Liver (tissue), 9 donors: ENCODE measurements around the gene STRIP2. TPM values are rescaled to one million over a fixed set of nuclear protein-coding genes. Genes with fewer than 3 reads are reported as not detected.

Source experiments
- DNase-seq: peaks from one replicate; pipeline ENCODE4 v3.0.0-alpha.2; 2017; ENCODE audit warnings: low spot score
- H3K27ac ChIP-seq, 2 donors: one replicate each; pipeline ENCODE4 v1.7.0; 2013; ENCODE audit warnings: inconsistent platforms in 2 of 2, low read length in 2 of 2, control low read depth in 1 of 2, low read depth in 1 of 2, mild to moderate bottlenecking in 1 of 2
- H3K27me3 ChIP-seq, 4 donors: one replicate each; pipeline versions ENCODE4 v1.6.1 to v1.7.0; 2013; ENCODE audit warnings: low read length in 3 of 4, inconsistent platforms in 1 of 4, mild to moderate bottlenecking in 1 of 4, moderate library complexity in 1 of 4; ENCODE audit not compliant: control insufficient read depth in 4 of 4, insufficient read depth in 4 of 4
- H3K36me3 ChIP-seq, 4 donors: one replicate each; pipeline versions ENCODE4 v1.6.1 to v1.7.0; 2013; ENCODE audit warnings: low read length in 3 of 4, mild to moderate bottlenecking in 3 of 4, low read depth in 1 of 4, moderate library complexity in 1 of 4; ENCODE audit not compliant: control insufficient read depth in 4 of 4, insufficient read depth in 3 of 4
- H3K4me1 ChIP-seq, 4 donors: one replicate each; pipeline versions ENCODE4 v1.6.1 to v1.7.0; 2013; ENCODE audit warnings: low read length in 3 of 4, mild to moderate bottlenecking in 3 of 4, moderate library complexity in 1 of 4; ENCODE audit not compliant: control insufficient read depth in 4 of 4, insufficient read depth in 4 of 4
- H3K4me3 ChIP-seq, 3 donors: one replicate each; pipeline versions ENCODE4 v1.6.1 to v1.7.0; 2013; ENCODE audit warnings: low read length in 3 of 3, control low read depth in 1 of 3, low read depth in 1 of 3, mild to moderate bottlenecking in 1 of 3
- H3K9ac ChIP-seq, 2 donors: one replicate each; pipeline ENCODE4 v1.7.0; 2013; ENCODE audit warnings: low read length in 2 of 2, mild to moderate bottlenecking in 2 of 2, moderate library complexity in 2 of 2, control low read depth in 1 of 2, low read depth in 1 of 2
- H3K9me3 ChIP-seq, 4 donors: one replicate each; pipeline versions ENCODE4 v1.6.1 to v1.7.0; 2013; ENCODE audit warnings: low read length in 3 of 4; ENCODE audit not compliant: control insufficient read depth in 4 of 4
- ATF3 ChIP-seq: IDR thresholded peaks from 2 replicates; pipeline ENCODE4 v1.6.1; 2016; ENCODE audit warnings: antibody characterized with exemption
- EGR1 ChIP-seq, 2 donors: IDR thresholded peaks; 2 replicates each; pipeline ENCODE4 v1.6.1; 2016 to 2018; ENCODE audit warnings: antibody characterized with exemption in 2 of 2, low read depth in 2 of 2
- FOXA1 ChIP-seq: IDR thresholded peaks from 2 replicates; pipeline ENCODE4 v1.6.1; 2016; ENCODE audit warnings: antibody characterized with exemption
- FOXA2 ChIP-seq: IDR thresholded peaks from 2 replicates; pipeline ENCODE4 v1.6.1; 2016; ENCODE audit warnings: antibody characterized with exemption
- GABPA ChIP-seq, 2 donors: IDR thresholded peaks in 1 of 2; conservative IDR thresholded peaks in 1 of 2; 2 replicates each; pipeline ENCODE4 v1.6.1; 2016; ENCODE audit warnings: antibody characterized with exemption in 2 of 2, mild to moderate bottlenecking in 1 of 2, moderate library complexity in 1 of 2
- HNF4A ChIP-seq, 2 donors: conservative IDR thresholded peaks; 2 replicates each; pipeline ENCODE4 v1.6.1; 2016; ENCODE audit warnings: antibody characterized with exemption in 2 of 2, mild to moderate bottlenecking in 2 of 2
- HNF4G ChIP-seq: IDR thresholded peaks from 2 replicates; pipeline ENCODE4 v1.6.1; 2016; ENCODE audit warnings: antibody characterized with exemption
- JUND ChIP-seq, 2 donors: IDR thresholded peaks; 2 replicates each; pipeline ENCODE4 v1.6.1; 2016; ENCODE audit warnings: antibody characterized with exemption in 2 of 2
- NR2F2 ChIP-seq: IDR thresholded peaks from 2 replicates; pipeline ENCODE4 v1.6.1; 2016; ENCODE audit warnings: antibody characterized with exemption
- RAD21 ChIP-seq, 2 donors: IDR thresholded peaks; 2 replicates each; pipeline ENCODE4 v1.6.1; 2016; ENCODE audit warnings: antibody characterized with exemption in 2 of 2, mild to moderate bottlenecking in 2 of 2
- RXRA ChIP-seq, 2 donors: IDR thresholded peaks; 2 replicates each; pipeline ENCODE4 v1.6.1; 2017 to 2018; ENCODE audit warnings: antibody characterized with exemption in 2 of 2, mild to moderate bottlenecking in 1 of 2
- SP1 ChIP-seq: IDR thresholded peaks from 2 replicates; pipeline ENCODE4 v1.6.1; 2018; ENCODE audit warnings: antibody characterized with exemption, mild to moderate bottlenecking
- TAF1 ChIP-seq: conservative IDR thresholded peaks from 2 replicates; pipeline ENCODE4 v1.6.1; 2016; ENCODE audit warnings: antibody characterized with exemption, mild to moderate bottlenecking
- YY1 ChIP-seq: IDR thresholded peaks from 2 replicates; pipeline ENCODE4 v1.6.1; 2016; ENCODE audit warnings: antibody characterized with exemption, mild to moderate bottlenecking
- WGBS: extraction: QIAGEN DNeasy Blood & Tissue Kit; methylation state at CpG from one replicate; pipeline ENCODE4 v1.1.7; 2013; 5-methylcytosine and 5-hydroxymethylcytosine counted together
- polyA plus RNA-seq, 2 donors: library from polyadenylated mRNA; stranded (reverse) in 1 of 2; unstranded in 1 of 2; fragments of 200-250 nt in 1 of 2; fragments of >200 nt in 1 of 2; fragmentation: Nextera tagmentation in 1 of 2; extraction: Ambion mirVana in 1 of 2; gene quantifications; one replicate each; pipeline versions ENCODE4 v1.2.1 to v1.2.3, GENCODE V29; 2013 to 2015
- total RNA-seq, 2 donors: library from RNA; depleted of rRNA; stranded (reverse); fragments of >200 nt; gene quantifications; one replicate each; pipeline ENCODE4 v1.2.3, GENCODE V29; 2014
- TF ChIP-seq, protein P1 (sequence below): IDR thresholded peaks from 2 replicates; pipeline ENCODE4 v1.6.1; 2016; ENCODE audit warnings: antibody characterized with exemption
- TF ChIP-seq, protein P2 (sequence below): fragments of 150-350 bp; IDR thresholded peaks from 2 replicates; pipeline ENCODE4 v1.5.1; 2017; ENCODE audit warnings: improper control_type of control experiment, low read depth, low read length; ENCODE audit not compliant: missing input control
- TF ChIP-seq, protein P3 (sequence below): IDR thresholded peaks from 2 replicates; pipeline ENCODE4 v1.6.1; 2016; ENCODE audit warnings: antibody characterized with exemption, mild to moderate bottlenecking
- donor health status: healthy.
- donor health status: healthy.
- donor health status: healthy.
- donor health status: healthy.
- donor health status: healthy.

STRIP2 gene
- total and polyA plus RNA-seq, 4 donors = 0.18 to 4.8 (median 0.35) TPM

DNA sequence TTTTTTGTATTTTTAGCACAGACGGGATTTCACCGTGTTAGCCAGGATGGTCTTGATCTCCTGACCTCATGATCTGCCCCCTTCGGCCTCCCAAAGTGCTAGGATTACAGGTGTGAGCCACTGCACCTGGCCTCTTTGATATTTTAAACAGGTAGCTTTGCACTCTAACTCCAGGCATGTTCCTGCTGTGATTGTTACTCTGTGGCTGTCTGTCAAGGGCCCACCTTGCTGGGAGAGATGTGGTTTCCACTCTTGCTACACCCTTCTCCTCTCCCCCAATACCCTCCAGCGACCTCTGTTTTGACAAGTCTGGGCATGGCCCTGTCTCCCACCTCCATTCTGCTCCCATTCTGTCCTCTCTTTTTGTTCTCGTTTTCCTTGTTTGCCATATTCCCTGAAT, 85.2 kb downstream of the STRIP2 start:
- Histone ChIP-seq H3K9me3 (no peaks in the 10 kb centered on the region), H3K27me3 (no peaks in the 10 kb centered on the region), H3K9ac (no peak overlapping the region), H3K4me1 (no peaks in the 10 kb centered on the region), H3K4me3 (no peak overlapping the region), H3K36me3 (no peaks in the 10 kb centered on the region), H3K27ac (no peak overlapping the region)
- DNase-seq = no peak
- TF ChIP-seq EGR1 (IDR thresholded peaks at IDR 0.05; ENCODE audit: low read depth in 2 of 2) (no peak), ATF3 (no peak), RXRA (IDR thresholded peaks at IDR 0.05) (no peak), FOXA2 (no peak), TAF1 (no peak), RAD21 (IDR thresholded peaks at IDR 0.05) (no peak), NR2F2 (no peak), GABPA (IDR thresholded peaks at IDR 0.05 in 1 of 2, conservative IDR thresholded peaks at IDR 0.05 in 1 of 2) (no peak)
- TF ChIP-seq, protein P1, sequence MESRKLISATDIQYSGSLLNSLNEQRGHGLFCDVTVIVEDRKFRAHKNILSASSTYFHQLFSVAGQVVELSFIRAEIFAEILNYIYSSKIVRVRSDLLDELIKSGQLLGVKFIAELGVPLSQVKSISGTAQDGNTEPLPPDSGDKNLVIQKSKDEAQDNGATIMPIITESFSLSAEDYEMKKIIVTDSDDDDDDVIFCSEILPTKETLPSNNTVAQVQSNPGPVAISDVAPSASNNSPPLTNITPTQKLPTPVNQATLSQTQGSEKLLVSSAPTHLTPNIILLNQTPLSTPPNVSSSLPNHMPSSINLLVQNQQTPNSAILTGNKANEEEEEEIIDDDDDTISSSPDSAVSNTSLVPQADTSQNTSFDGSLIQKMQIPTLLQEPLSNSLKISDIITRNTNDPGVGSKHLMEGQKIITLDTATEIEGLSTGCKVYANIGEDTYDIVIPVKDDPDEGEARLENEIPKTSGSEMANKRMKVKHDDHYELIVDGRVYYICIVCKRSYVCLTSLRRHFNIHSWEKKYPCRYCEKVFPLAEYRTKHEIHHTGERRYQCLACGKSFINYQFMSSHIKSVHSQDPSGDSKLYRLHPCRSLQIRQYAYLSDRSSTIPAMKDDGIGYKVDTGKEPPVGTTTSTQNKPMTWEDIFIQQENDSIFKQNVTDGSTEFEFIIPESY = no peak
- TF ChIP-seq, protein P2, sequence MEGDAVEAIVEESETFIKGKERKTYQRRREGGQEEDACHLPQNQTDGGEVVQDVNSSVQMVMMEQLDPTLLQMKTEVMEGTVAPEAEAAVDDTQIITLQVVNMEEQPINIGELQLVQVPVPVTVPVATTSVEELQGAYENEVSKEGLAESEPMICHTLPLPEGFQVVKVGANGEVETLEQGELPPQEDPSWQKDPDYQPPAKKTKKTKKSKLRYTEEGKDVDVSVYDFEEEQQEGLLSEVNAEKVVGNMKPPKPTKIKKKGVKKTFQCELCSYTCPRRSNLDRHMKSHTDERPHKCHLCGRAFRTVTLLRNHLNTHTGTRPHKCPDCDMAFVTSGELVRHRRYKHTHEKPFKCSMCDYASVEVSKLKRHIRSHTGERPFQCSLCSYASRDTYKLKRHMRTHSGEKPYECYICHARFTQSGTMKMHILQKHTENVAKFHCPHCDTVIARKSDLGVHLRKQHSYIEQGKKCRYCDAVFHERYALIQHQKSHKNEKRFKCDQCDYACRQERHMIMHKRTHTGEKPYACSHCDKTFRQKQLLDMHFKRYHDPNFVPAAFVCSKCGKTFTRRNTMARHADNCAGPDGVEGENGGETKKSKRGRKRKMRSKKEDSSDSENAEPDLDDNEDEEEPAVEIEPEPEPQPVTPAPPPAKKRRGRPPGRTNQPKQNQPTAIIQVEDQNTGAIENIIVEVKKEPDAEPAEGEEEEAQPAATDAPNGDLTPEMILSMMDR = no peak
- TF ChIP-seq, protein P3, sequence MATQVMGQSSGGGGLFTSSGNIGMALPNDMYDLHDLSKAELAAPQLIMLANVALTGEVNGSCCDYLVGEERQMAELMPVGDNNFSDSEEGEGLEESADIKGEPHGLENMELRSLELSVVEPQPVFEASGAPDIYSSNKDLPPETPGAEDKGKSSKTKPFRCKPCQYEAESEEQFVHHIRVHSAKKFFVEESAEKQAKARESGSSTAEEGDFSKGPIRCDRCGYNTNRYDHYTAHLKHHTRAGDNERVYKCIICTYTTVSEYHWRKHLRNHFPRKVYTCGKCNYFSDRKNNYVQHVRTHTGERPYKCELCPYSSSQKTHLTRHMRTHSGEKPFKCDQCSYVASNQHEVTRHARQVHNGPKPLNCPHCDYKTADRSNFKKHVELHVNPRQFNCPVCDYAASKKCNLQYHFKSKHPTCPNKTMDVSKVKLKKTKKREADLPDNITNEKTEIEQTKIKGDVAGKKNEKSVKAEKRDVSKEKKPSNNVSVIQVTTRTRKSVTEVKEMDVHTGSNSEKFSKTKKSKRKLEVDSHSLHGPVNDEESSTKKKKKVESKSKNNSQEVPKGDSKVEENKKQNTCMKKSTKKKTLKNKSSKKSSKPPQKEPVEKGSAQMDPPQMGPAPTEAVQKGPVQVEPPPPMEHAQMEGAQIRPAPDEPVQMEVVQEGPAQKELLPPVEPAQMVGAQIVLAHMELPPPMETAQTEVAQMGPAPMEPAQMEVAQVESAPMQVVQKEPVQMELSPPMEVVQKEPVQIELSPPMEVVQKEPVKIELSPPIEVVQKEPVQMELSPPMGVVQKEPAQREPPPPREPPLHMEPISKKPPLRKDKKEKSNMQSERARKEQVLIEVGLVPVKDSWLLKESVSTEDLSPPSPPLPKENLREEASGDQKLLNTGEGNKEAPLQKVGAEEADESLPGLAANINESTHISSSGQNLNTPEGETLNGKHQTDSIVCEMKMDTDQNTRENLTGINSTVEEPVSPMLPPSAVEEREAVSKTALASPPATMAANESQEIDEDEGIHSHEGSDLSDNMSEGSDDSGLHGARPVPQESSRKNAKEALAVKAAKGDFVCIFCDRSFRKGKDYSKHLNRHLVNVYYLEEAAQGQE = no peak
- 38% methylated on average over 5 of the region's 5 CpGs for WGBS

DNA sequence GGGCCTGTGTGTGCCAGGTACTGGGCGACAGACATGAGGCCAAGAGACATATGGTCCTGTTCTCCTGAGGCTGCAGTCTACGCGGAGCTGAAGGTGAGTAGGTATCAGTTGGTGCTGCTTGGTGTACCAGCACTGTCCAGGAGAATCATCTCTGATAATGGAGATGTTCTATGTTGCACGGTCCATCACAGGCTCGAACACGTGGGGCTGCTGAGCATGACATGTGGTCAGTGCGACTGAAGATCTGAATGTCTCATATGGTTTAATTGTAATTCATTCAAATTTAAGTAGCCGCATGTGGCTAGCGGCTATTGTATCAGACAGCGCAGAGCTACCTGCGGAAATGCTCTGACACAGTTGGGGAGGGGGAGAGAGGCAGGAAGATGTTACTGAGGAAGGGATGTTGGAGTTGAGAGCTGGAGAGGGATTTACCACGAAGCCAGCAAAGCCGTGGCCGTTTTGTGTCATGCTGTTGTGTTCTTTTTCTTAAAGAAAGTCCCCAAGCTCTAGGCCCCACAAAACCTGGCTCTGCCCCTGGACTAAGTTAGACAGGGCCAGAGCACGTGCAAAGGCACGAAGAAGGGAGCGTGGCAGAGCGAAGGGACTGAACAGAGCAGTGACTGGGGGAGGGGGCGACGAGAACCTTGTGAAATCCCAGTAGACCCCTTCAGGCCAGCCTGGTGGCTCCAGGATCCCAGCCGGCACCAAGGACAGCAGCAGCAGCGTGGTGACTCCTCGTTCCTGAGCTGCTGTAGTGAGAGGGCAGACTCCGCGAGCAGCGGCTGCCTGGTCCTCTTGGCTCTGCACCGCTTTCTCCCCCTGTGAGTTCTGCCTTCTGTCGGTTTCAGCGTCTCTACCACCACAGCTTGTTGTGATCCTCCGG, 88.1 kb downstream of the STRIP2 start:
- Histone ChIP-seq H3K4me1 (no peaks in the 10 kb centered on the region), H3K9ac (no peak overlapping the region), H3K9me3 (no peaks in the 10 kb centered on the region), H3K27ac (no peak overlapping the region), H3K4me3 (no peak overlapping the region), H3K36me3 (no peaks in the 10 kb centered on the region), H3K27me3 (no peaks in the 10 kb centered on the region)
- DNase-seq = no peak
- WGBS = 51% methylated on average over 30 of the region's 30 CpGs
- no peak for TF ChIP-seq YY1
- no peak for TF ChIP-seq GABPA (IDR thresholded peaks at IDR 0.05 in 1 of 2, conservative IDR thresholded peaks at IDR 0.05 in 1 of 2)
- TF ChIP-seq ATF3 = no peak
- no peak for TF ChIP-seq RAD21 (IDR thresholded peaks at IDR 0.05)
- TF ChIP-seq HNF4G = no peak
- TF ChIP-seq, protein P1 = no peak
- no peak for TF ChIP-seq FOXA1
- no peak for TF ChIP-seq NR2F2
- TF ChIP-seq, protein P2 = no peak
- TF ChIP-seq SP1 = no peak
- no peak for TF ChIP-seq HNF4A (conservative IDR thresholded peaks at IDR 0.05)
- no peak for TF ChIP-seq EGR1 (IDR thresholded peaks at IDR 0.05; ENCODE audit: low read depth in 2 of 2)
- TF ChIP-seq RXRA (IDR thresholded peaks at IDR 0.05) = no peak
- TF ChIP-seq JUND (IDR thresholded peaks at IDR 0.05) = no peak
